ENCODE data around the gene SMTN.
A peak's percentile ranks its signal among the peaks of the same experiment; 100 is the strongest.
"Not testable (repeated sequence)": the region's sequence is repeated elsewhere in the genome, so short reads cannot be mapped to it uniquely, and the experiment has no call there.

SMTN gene

GRCh38 chr22:31055635-31056159 is 25.4 kb upstream of the SMTN start:
- Histone ChIP-seq H3K4me1 (ENCODE audit: insufficient read depth, low read length) (peaks cover 10% of the 10 kb centered on the region), H3K27me3 (ENCODE audit: insufficient read depth, low read length) (no peaks in the 10 kb centered on the region), H3K36me3 (ENCODE audit: insufficient read depth, low read length) (no peaks in the 10 kb centered on the region), H2AFZ (ENCODE audit: low read depth, low read length) (peak overlapping the region; percentile 85), H3K9me3 (ENCODE audit: low read length) (no peaks in the 10 kb centered on the region), H3K4me3 (ENCODE audit: low read length) (no peak overlapping the region)

- Histone ChIP-seq H3K9me3 (ENCODE audit: low read length) (no peaks in the 10 kb centered on the region), H3K4me3 (ENCODE audit: low read length) (no peak overlapping the region), H2AFZ (ENCODE audit: low read depth, low read length) (no peak overlapping the region), H3K4me1 (ENCODE audit: insufficient read depth, low read length) (peaks cover 10% of the 10 kb centered on the region), H3K36me3 (ENCODE audit: insufficient read depth, low read length) (no peaks in the 10 kb centered on the region), H3K27me3 (ENCODE audit: insufficient read depth, low read length) (no peaks in the 10 kb centered on the region)
Observed at GRCh38 chr22:31056986-31057599, 24.0 kb upstream of the SMTN start.

- not testable (repeated sequence) for H3K27me3 ChIP-seq (ENCODE audit: insufficient read depth, low read length); H2AFZ ChIP-seq (ENCODE audit: low read depth, low read length); H3K9me3 ChIP-seq (ENCODE audit: low read length); H3K36me3 ChIP-seq (ENCODE audit: insufficient read depth, low read length); H3K4me3 ChIP-seq (ENCODE audit: low read length)
- peaks cover 10% of the 10 kb centered on the region for H3K4me1 ChIP-seq (ENCODE audit: insufficient read depth, low read length)
Observed at GRCh38 chr22:31059663-31060062, 21.5 kb upstream of the SMTN start.

DNA sequence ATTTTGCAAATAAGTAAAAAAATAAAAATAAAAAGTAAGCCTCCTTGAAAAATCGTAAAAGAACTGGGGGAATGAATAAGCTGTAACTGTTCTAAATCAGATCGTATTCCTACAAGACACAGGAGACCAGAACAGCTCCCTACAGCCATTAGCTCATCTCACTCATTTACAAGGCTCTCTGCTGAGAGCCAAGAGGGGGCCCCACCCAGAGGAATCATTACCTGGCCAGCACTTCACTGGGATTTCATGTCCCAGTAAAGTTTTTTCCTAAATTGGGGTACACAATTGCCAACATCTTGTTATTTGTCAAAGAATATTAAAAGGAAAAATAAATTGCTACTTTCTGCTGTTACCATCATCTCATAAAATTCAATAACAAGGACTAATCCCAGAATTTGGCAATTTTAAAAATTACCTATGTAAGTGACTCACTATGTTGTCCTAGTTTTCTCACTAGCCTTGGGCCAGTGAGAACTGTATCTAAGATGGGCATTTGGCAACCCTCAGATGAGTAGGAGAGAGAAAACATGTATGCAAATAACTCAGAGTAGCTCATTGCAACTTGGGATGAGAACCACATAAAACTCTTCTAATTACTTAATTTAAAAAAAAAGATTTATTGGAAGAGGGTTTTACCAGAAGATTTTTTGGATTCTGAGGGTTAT is 18.4 kb upstream of the SMTN start:
- H3K36me3 ChIP-seq (ENCODE audit: insufficient read depth, low read length) = no peaks in the 10 kb centered on the region
- no peak overlapping the region for H2AFZ ChIP-seq (ENCODE audit: low read depth, low read length)
- no peak overlapping the region for H3K4me3 ChIP-seq (ENCODE audit: low read length)
- no peaks in the 10 kb centered on the region for H3K4me1 ChIP-seq (ENCODE audit: insufficient read depth, low read length)
- H3K9me3 ChIP-seq (ENCODE audit: low read length) = no peaks in the 10 kb centered on the region
- no peaks in the 10 kb centered on the region for H3K27me3 ChIP-seq (ENCODE audit: insufficient read depth, low read length)

DNA sequence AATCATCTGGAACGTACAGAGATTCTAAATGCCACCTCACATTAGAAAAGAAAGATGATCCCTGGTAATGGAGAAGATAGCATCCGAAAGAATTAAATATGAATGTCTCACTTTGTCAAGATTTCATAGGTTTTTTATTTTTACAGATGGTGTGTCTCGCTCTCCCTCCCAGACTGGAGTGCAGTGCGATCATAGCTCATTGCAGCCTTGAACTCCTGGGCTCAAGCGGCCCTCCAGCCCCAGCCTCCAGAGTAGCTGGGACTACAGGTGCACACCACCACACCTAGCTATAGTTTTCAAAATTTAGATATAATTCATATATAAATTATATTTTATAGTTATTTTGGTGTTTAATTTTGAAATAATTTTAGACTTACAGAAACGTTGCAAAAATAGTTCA is 16.7 kb upstream of the SMTN start:
- Histone ChIP-seq H3K9me3 (ENCODE audit: low read length) (no peaks in the 10 kb centered on the region), H3K36me3 (ENCODE audit: insufficient read depth, low read length) (no peaks in the 10 kb centered on the region), H3K4me1 (ENCODE audit: insufficient read depth, low read length) (no peaks in the 10 kb centered on the region), H2AFZ (ENCODE audit: low read depth, low read length) (peak overlapping the region; percentile 20), H3K27me3 (ENCODE audit: insufficient read depth, low read length) (no peaks in the 10 kb centered on the region), H3K4me3 (ENCODE audit: low read length) (peak overlapping the region; percentile 25)

DNA sequence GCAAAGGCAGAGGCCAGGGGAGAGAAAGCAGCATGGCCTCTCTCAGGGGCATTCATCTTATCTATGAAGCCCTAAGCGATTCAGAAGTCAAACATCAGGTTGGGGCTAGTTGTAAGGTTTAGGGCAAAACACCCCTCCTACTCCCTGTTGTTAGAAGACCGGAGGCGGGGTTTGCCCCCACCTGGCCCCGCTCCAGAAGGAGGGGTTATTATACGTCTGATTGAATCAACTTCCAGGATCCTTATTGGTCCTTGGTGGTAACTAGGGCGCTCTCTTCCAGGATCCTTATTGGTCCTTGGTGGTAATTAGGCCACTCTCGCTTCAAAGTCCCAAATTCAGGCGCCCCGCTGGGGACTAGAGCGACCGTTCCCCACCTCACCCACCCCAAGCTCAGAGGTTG is 12.1 kb upstream of the SMTN start:
- Histone ChIP-seq H3K9me3 (ENCODE audit: low read length) (no peaks in the 10 kb centered on the region), H3K27me3 (ENCODE audit: insufficient read depth, low read length) (no peaks in the 10 kb centered on the region), H3K4me1 (ENCODE audit: insufficient read depth, low read length) (no peaks in the 10 kb centered on the region), H2AFZ (ENCODE audit: low read depth, low read length) (no peak overlapping the region), H3K36me3 (ENCODE audit: insufficient read depth, low read length) (no peaks in the 10 kb centered on the region), H3K4me3 (ENCODE audit: low read length) (no peak overlapping the region)

GRCh38 chr22:31069691-31070314 is 11.3 kb upstream of the SMTN start:
- H3K9me3 ChIP-seq (ENCODE audit: low read length); H2AFZ ChIP-seq (ENCODE audit: low read depth, low read length); H3K36me3 ChIP-seq (ENCODE audit: insufficient read depth, low read length); H3K4me3 ChIP-seq (ENCODE audit: low read length); H3K27me3 ChIP-seq (ENCODE audit: insufficient read depth, low read length); H3K4me1 ChIP-seq (ENCODE audit: insufficient read depth, low read length): not testable (repeated sequence)

- not testable (repeated sequence) for H3K9me3 ChIP-seq (ENCODE audit: low read length); H2AFZ ChIP-seq (ENCODE audit: low read depth, low read length); H3K4me3 ChIP-seq (ENCODE audit: low read length); H3K36me3 ChIP-seq (ENCODE audit: insufficient read depth, low read length); H3K4me1 ChIP-seq (ENCODE audit: insufficient read depth, low read length); H3K27me3 ChIP-seq (ENCODE audit: insufficient read depth, low read length)
Observed at GRCh38 chr22:31073125-31073524, 8.0 kb upstream of the SMTN start.

GRCh38 chr22:31073545-31074145 is 7.5 kb upstream of the SMTN start:
- not testable (repeated sequence) for H3K9me3 ChIP-seq (ENCODE audit: low read length); H3K27me3 ChIP-seq (ENCODE audit: insufficient read depth, low read length); H2AFZ ChIP-seq (ENCODE audit: low read depth, low read length); H3K4me3 ChIP-seq (ENCODE audit: low read length); H3K4me1 ChIP-seq (ENCODE audit: insufficient read depth, low read length); H3K36me3 ChIP-seq (ENCODE audit: insufficient read depth, low read length)

- Histone ChIP-seq H2AFZ (ENCODE audit: low read depth, low read length) (no peak overlapping the region), H3K4me1 (ENCODE audit: insufficient read depth, low read length) (peaks cover 5% of the 10 kb centered on the region), H3K27me3 (ENCODE audit: insufficient read depth, low read length) (no peaks in the 10 kb centered on the region), H3K9me3 (ENCODE audit: low read length) (no peaks in the 10 kb centered on the region), H3K36me3 (ENCODE audit: insufficient read depth, low read length) (no peaks in the 10 kb centered on the region), H3K4me3 (ENCODE audit: low read length) (no peak overlapping the region)
Observed at GRCh38 chr22:31075961-31076360, 5.2 kb upstream of the SMTN start.

GRCh38 chr22:31077681-31078080 is 3.4 kb upstream of the SMTN start:
- Histone ChIP-seq H3K36me3 (ENCODE audit: insufficient read depth, low read length) (no peaks in the 10 kb centered on the region), H3K27me3 (ENCODE audit: insufficient read depth, low read length) (no peaks in the 10 kb centered on the region), H3K4me3 (ENCODE audit: low read length) (no peak overlapping the region), H3K9me3 (ENCODE audit: low read length) (no peaks in the 10 kb centered on the region), H3K4me1 (ENCODE audit: insufficient read depth, low read length) (peaks cover 12% of the 10 kb centered on the region), H2AFZ (ENCODE audit: low read depth, low read length) (no peak overlapping the region)

DNA sequence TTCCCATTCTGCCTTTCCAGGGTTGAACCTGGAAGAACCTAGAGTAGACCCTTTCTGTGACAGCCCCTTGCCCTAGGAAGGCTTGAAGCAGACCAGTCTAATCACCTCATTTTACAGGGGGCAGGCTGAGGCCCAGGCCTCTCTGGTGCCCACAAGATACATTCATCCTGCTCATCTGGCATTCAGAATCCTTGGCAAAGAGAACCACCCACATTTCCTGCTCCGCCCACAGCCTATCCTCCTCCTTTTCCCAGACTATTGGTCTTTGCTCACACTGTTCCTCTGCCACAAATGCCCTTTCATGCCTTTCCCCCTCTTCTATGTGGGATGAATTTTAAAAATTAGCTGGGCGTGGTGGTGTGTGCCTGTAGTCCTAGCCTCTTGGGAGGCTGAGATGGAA is 2.7 kb upstream of the SMTN start:
- not testable (repeated sequence) for H3K9me3 ChIP-seq (ENCODE audit: low read length); H3K36me3 ChIP-seq (ENCODE audit: insufficient read depth, low read length); H2AFZ ChIP-seq (ENCODE audit: low read depth, low read length); H3K4me3 ChIP-seq (ENCODE audit: low read length); H3K27me3 ChIP-seq (ENCODE audit: insufficient read depth, low read length)
- peaks cover 12% of the 10 kb centered on the region for H3K4me1 ChIP-seq (ENCODE audit: insufficient read depth, low read length)

DNA sequence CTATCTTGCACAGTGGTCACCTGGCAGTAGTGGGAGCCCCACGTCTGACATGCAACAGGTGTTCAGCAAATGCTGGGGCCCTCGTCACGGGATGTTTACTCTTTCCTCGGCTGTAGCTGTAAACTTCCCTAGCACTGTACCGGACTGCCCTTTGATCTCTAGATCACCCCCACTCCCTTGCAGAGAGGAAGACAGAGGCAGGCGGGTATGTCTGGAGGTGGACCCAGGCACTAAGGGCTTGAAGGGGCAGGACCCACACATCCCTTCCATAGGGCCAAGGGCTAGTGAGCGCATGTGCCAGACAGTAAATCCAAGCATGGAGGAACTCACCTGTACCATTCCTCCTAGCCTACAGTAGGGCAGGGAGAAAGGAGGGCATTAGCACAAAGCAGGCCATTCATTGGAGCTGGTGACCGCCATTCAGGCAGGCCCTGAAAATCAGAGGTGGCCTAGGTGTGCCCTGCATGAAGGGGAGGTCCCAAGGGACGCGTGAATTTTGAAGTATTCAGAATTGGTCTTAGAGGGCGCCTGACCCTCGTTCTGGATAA is 1.9 kb upstream of the SMTN start:
- no peak overlapping the region for H2AFZ ChIP-seq (ENCODE audit: low read depth, low read length)
- H3K4me1 ChIP-seq (ENCODE audit: insufficient read depth, low read length) = peaks cover 12% of the 10 kb centered on the region
- no peaks in the 10 kb centered on the region for H3K27me3 ChIP-seq (ENCODE audit: insufficient read depth, low read length)
- H3K4me3 ChIP-seq (ENCODE audit: low read length) = no peak overlapping the region
- no peaks in the 10 kb centered on the region for H3K9me3 ChIP-seq (ENCODE audit: low read length)
- no peaks in the 10 kb centered on the region for H3K36me3 ChIP-seq (ENCODE audit: insufficient read depth, low read length)

Measured in neuron (in vitro differentiated cells).